Transverse colon (tissue), 3 donors: ENCODE results near the gene RIOK2.

Experiments
- CTCF ChIP-seq, 5 experiments: fragments of 200-600 bp in 3 of 5; fragments of 450-650 bp in 2 of 5; sonication (generic) in 3 of 5; IDR thresholded peaks; 1 replicate in 2 of 5; 2 replicates in 3 of 5; pipeline ENCODE4 v1.5.1; 2016 to 2017; ENCODE audit warnings: antibody characterized with exemption in 5 of 5, inconsistent platforms in 3 of 5, mild to moderate bottlenecking in 2 of 5, moderate library complexity in 1 of 5
- POLR2A ChIP-seq: fragments of 450-650 bp; IDR thresholded peaks from one replicate; pipeline ENCODE4 v1.6.1; 2016; ENCODE audit warnings: antibody characterized with exemption, mild to moderate bottlenecking, moderate library complexity

GRCh38 chr5:97231025-97231636, 48.1 kb upstream of the RIOK2 start:
- TF ChIP-seq CTCF (IDR thresholded peaks at IDR 0.05) (peak; percentile 70 to 75 (median 74)), POLR2A (no peak)
